HG02981 (cell line): ENCODE measurements around the gene CYP4V2.

Experiments
- ATAC-seq: cut with Tn5 transposase; IDR thresholded peaks from one replicate; pipeline ENCODE4 v1.9.1; 2021; ENCODE audit warnings: mild to moderate bottlenecking, moderate library complexity; ENCODE audit not compliant: unreplicated experiment

The CYP4V2 gene

GRCh38 chr4:186172546-186172945, 18.8 kb upstream of the CYP4V2 start:
- no peak for ATAC-seq

GRCh38 chr4:186188107-186188506, 3.3 kb upstream of the CYP4V2 start:
- no peak for ATAC-seq

- no peak for ATAC-seq
Observed at GRCh38 chr4:186189656-186190055, 1.7 kb upstream of the CYP4V2 start.

GRCh38 chr4:186190581-186191199, 677 bp upstream of the CYP4V2 start:
- peak; percentile 29 for ATAC-seq

GRCh38 chr4:186192066-186192612, 772 bp downstream of the CYP4V2 start:
- peak; percentile 9 for ATAC-seq

GRCh38 chr4:186193851-186194250, 2.5 kb downstream of the CYP4V2 start:
- no peak for ATAC-seq

GRCh38 chr4:186196063-186196462, 4.7 kb downstream of the CYP4V2 start:
- no peak for ATAC-seq

GRCh38 chr4:186200516-186200915, 9.1 kb downstream of the CYP4V2 start:
- ATAC-seq, result no peak

GRCh38 chr4:186201010-186201409, 9.6 kb downstream of the CYP4V2 start:
- no peak for ATAC-seq

- peak; percentile 92 for ATAC-seq
Observed at GRCh38 chr4:186201535-186202230, 10.3 kb downstream of the CYP4V2 start.

- ATAC-seq, result no peak
Observed at GRCh38 chr4:186202490-186203140, 11.2 kb downstream of the CYP4V2 start.

GRCh38 chr4:186203406-186203805, 12.0 kb downstream of the CYP4V2 start:
- no peak for ATAC-seq

- peak; percentile 56 for ATAC-seq
Observed at GRCh38 chr4:186204103-186204559, 12.8 kb downstream of the CYP4V2 start.

GRCh38 chr4:186204686-186205085, 13.3 kb downstream of the CYP4V2 start:
- no peak for ATAC-seq

- ATAC-seq, result no peak
Observed at GRCh38 chr4:186205156-186205555, 13.8 kb downstream of the CYP4V2 start.

GRCh38 chr4:186216465-186217024, 25.2 kb downstream of the CYP4V2 start:
- no peak for ATAC-seq

GRCh38 chr4:186217733-186218293, 26.4 kb downstream of the CYP4V2 start:
- ATAC-seq, result no peak

GRCh38 chr4:186221624-186222023, 30.3 kb downstream of the CYP4V2 start:
- no peak for ATAC-seq

GRCh38 chr4:186225848-186226247, 34.5 kb downstream of the CYP4V2 start:
- ATAC-seq, result no peak

GRCh38 chr4:186226521-186227189, 35.3 kb downstream of the CYP4V2 start:
- ATAC-seq, result no peak

- no peak for ATAC-seq
Observed at GRCh38 chr4:186227221-186227620, 35.9 kb downstream of the CYP4V2 start, which contains the start of gene KLKB1. Gene KLKB1, plus strand, starts transcription at chr4:186227507. Its CDS starts 689 bp downstream, at chr4:186228196.
